HFFc6 (cell line): Measurements from ENCODE around the gene BICD2. TPM values are rescaled to one million over a fixed set of nuclear protein-coding genes. Genes with fewer than 3 reads are reported as not detected.
"Not testable (repeated sequence)": the region's sequence is repeated elsewhere in the genome, so short reads cannot be mapped to it uniquely, and the experiment has no call there.

ENCODE experiments used
- DNase-seq: peaks from one replicate; pipeline ENCODE4 v3.0.0-alpha.2; 2018
- H3K27ac Mint-ChIP-seq: 2 replicates; pipeline ENCODE4 v1.8.0; 2020; ENCODE audit warnings: mild to moderate bottlenecking, mixed read lengths
- H3K27me3 Mint-ChIP-seq: 2 replicates; pipeline ENCODE4 v1.8.0; 2021; ENCODE audit warnings: mild to moderate bottlenecking, moderate library complexity, mixed read lengths; ENCODE audit not compliant: insufficient read depth
- H3K36me3 Mint-ChIP-seq: 2 replicates; pipeline ENCODE4 v1.8.0; 2021; ENCODE audit warnings: low read depth, mixed read lengths
- H3K4me1 Mint-ChIP-seq: 2 replicates; pipeline ENCODE4 v1.8.0; 2020; ENCODE audit warnings: low read depth, mixed read lengths
- H3K4me3 Mint-ChIP-seq: 2 replicates; pipeline ENCODE4 v1.8.0; 2020; ENCODE audit warnings: mild to moderate bottlenecking, moderate library complexity, mixed read lengths
- H3K9me3 Mint-ChIP-seq: 2 replicates; pipeline ENCODE4 v1.8.0; 2020; ENCODE audit warnings: mild to moderate bottlenecking, mixed read lengths
- CTCF ChIP-seq: fragments of 200-600 bp; sonication (generic); IDR thresholded peaks from 2 replicates; pipeline ENCODE4 v1.5.0; 2021; ENCODE audit warnings: antibody characterized with exemption, mild to moderate bottlenecking
- long read RNA-seq: library from polyadenylated mRNA; unstranded; transcript quantifications from one replicate; pipeline ENCODE4 v2.0.0, GENCODE V29; 2019
- total RNA-seq, 6 experiments: library from RNA; stranded (reverse); fragmentation: NEBNext Ultra II Directional; extraction: Animal tissue kit (Norgen Biotek cat#: 25700); gene quantifications; 2 replicates in 1 of 6; 3 replicates in 5 of 6; pipeline ENCODE4 v1.2.3, GENCODE V29; 2021

The BICD2 gene
- 10 to 100 TPM; 32.4 to 38.6 (median 36.1) TPM for total RNA-seq
- long read RNA-seq, full-length matches to known transcripts: 12 of 27 reads
- long read RNA-seq, partial matches to known transcripts: 15 of 27 reads
- long read RNA-seq, other reads (novel, unspliced or antisense): 0 of 27 reads

GRCh38 chr9:92764381-92764987 is at the start of gene BICD2:
Gene BICD2, minus strand, starts transcription at chr9:92764833. Its CDS starts 89 bp downstream, at chr9:92764744.
- peaks cover 41% of the 10 kb centered on the region for H3K4me1 Mint-ChIP-seq
- no peak for DNase-seq
- no peaks in the 10 kb centered on the region for H3K9me3 Mint-ChIP-seq
- H3K4me3 Mint-ChIP-seq: peak within 1 kb of the TSS; percentile 95
- no peaks in the 10 kb centered on the region for H3K36me3 Mint-ChIP-seq
- TF ChIP-seq CTCF: no peak
- H3K27ac Mint-ChIP-seq: peak within 1 kb of the TSS; percentile 93
- no peaks in the 10 kb centered on the region; the same call in none of the 2 replicates for H3K27me3 Mint-ChIP-seq

GRCh38 chr9:92809629-92810326 is 45.1 kb upstream of the BICD2 start:
- not testable (repeated sequence) for H3K36me3 Mint-ChIP-seq, H3K9me3 Mint-ChIP-seq, H3K4me1 Mint-ChIP-seq, DNase-seq, H3K4me3 Mint-ChIP-seq, H3K27ac Mint-ChIP-seq
- H3K27me3 Mint-ChIP-seq: peaks cover 38% of the 10 kb centered on the region

DNA sequence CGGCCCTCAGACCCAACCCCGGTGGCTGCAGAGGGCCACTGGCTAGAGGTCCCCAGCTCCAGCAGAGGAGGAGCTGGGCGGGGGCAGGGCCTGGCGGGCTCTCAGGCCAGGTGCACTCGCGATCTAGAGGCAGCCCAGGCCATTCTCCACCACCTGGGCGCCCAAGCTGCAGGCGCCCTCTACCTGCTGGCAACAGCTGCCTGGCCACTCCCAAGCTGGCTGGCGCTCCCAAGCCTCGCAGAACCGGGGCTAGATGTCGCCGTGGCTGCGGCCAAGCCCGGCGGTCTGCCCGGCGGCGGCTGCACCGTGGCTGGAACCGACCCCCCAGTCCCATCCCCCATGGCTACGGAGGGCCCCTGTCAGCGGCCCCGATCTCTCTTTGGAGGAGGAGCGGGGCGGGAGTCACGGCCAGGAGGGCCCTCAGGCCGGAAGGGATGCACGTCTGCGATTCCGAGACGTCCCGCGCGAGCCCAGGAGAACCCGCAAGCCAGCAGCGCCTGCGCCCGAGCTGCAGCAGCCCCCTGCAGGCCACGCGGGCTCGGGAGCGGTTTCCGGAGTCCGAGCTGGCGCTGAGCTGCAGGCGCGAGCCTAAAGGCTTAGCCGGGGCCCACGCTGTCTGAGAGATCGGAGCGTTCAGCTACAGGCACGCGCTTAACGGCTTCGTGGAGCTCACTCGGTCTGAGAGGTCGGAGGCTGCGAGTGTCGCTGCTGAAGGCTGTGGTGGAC is 44.3 kb upstream of the BICD2 start:
- H3K27ac Mint-ChIP-seq: no peak overlapping the region
- peak; percentile 16 for DNase-seq
- 0 out of 2 replicates have a peak, but pooled peaks have one; percentile 18 for TF ChIP-seq CTCF
- H3K27me3 Mint-ChIP-seq: peaks cover 34% of the 10 kb centered on the region
- H3K36me3 Mint-ChIP-seq: no peaks in the 10 kb centered on the region
- H3K4me1 Mint-ChIP-seq: no peaks in the 10 kb centered on the region
- H3K4me3 Mint-ChIP-seq: peak overlapping the region; percentile 30; the same call in 1 of the 2 replicates
- no peaks in the 10 kb centered on the region for H3K9me3 Mint-ChIP-seq

DNA sequence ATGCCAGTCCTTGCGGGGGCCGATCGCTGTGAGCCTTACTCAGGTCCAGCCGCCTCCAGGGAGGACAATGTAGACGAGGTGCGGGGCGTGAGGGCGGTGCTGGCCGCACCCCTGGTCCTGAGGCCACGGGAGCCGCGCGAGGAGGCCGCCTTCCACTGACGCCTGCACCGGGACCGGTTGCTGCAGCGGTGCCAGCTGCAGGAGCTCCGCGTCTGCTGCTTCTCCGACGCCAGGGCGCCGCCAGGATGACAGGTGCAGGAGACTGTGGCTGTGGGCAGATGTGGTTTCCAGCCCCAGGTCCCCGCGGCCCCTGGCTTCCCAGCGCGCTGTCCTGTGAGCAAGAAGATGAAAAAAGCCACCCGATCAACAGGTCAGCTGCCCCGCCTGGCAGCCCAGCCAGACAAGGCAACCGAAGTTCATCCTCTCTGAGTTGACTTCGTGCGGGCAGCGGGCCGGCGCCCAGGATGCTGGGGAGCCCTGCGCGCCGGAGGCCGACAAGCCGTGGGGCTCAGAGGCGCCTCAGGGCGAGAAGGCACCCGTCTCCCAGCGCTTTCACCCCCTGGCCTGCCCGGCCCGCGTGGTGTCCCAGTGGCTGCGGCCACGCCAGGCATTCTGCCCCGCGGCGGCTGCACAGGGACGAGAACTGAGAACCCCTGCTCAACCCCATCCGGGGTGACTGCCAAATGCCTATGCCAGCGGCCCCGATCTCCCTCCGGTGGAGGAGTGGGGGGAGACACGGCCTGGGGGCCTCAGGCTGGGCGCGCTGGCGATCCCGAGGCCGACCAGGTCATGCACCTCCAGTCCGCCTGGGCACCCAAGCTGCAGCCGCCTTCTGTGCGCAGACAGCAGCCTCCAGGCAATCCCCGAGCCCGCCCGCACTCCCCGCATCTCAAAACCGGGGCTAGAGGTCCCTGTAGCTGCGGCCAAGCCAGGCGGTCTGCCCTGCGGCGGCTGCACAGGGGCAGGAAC is 43.4 kb upstream of the BICD2 start:
- H3K36me3 Mint-ChIP-seq: no peaks in the 10 kb centered on the region
- no peaks in the 10 kb centered on the region for H3K9me3 Mint-ChIP-seq
- no peak overlapping the region for H3K27ac Mint-ChIP-seq
- H3K27me3 Mint-ChIP-seq: peaks cover 33% of the 10 kb centered on the region
- H3K4me1 Mint-ChIP-seq: no peaks in the 10 kb centered on the region
- TF ChIP-seq CTCF: no peak
- DNase-seq: no peak
- no peak overlapping the region for H3K4me3 Mint-ChIP-seq

DNA sequence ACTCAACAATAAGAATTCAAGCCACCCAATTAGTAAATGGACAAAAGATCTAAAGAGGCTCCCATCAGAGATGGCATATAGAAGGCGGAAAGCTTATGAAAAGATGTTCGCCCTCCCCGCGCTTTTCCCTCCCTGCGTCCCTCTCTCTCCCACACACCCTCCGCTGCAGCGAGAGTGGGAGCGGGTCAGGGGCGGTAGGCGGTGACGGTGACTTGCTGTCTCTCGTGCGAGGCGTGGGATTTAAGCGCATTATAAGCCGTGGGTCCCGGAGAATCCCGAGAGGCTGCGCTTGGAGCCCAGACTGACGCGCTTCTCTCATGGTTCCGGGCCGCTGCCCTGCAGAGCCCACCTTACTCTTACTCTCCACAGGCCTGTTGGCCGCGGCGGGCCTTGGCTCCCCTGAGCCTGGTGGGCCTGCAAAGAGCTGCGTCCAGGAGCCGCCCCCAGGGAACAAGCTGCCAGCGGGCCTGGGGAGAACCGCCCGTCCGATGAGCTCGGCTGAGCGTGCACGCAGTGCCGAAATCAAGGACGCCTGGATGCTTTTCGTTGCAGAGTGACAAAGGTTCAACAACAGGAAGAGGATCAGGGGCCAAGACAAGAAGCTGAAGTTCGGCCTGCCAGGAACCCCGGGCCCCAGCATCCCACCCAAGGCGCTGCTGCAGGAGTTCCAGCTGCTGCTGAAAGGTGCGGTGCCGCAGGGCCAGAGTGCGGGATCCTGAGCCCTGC is 42.6 kb upstream of the BICD2 start:
- no peak overlapping the region for H3K4me3 Mint-ChIP-seq
- no peak overlapping the region for H3K27ac Mint-ChIP-seq
- H3K27me3 Mint-ChIP-seq: peaks cover 31% of the 10 kb centered on the region
- no peaks in the 10 kb centered on the region for H3K4me1 Mint-ChIP-seq
- no peak for DNase-seq
- H3K9me3 Mint-ChIP-seq: no peaks in the 10 kb centered on the region
- no peak for TF ChIP-seq CTCF
- H3K36me3 Mint-ChIP-seq: no peaks in the 10 kb centered on the region
